ENCODE data around the gene PRKCI.

The PRKCI gene

DNA sequence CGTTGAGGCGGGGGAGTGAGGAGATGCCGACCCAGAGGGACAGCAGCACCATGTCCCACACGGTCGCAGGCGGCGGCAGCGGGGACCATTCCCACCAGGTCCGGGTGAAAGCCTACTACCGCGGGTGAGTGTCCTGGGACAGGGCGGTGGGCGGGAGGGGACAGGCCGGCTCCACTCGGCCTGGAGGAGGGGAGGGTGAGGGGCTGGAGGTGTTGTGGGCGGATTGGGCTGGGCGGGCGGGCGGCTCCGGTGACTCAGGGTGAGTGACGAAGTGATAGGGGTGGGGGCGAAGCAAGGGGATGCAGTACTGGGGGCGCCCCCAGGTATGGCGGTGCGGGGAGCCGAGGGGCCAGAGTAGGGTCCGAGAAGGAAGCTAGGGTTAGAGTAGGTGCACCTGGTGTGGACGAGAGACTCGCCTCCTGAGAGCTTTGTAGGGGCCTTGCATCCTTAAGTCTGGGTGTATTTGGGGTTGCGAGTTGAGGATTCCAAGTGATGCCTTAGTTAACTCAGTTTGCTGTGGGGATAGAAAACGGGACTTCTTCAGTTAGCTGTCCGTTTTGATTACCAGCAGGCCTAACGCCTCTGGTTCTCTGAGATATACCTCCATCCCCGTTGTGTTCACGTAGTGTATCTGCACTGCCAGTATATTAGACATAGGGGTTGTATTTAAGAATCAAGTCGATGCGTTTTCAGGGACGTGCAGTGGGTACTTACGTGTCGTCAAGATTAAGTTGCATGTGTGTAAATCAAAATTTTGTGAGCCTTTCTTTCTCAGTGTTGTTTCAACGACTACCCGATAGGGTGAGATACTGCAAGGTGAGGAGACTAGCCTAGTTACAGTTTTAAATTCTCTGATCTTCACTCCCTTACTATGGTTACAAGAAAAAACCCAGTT lies 670 bp downstream of the PRKCI start:
- Histone ChIP-seq H3K4me1 (ENCODE audit: control insufficient read depth in 2 of 2, insufficient read depth in 2 of 2, low read length in 2 of 2) (peaks cover 0 to 13% of the 10 kb centered on the region in 2 donors), H3K27me3 (ENCODE audit: control insufficient read depth in 2 of 2, insufficient read depth in 2 of 2, low read length in 2 of 2) (no peaks in the 10 kb centered on the region)

DNA sequence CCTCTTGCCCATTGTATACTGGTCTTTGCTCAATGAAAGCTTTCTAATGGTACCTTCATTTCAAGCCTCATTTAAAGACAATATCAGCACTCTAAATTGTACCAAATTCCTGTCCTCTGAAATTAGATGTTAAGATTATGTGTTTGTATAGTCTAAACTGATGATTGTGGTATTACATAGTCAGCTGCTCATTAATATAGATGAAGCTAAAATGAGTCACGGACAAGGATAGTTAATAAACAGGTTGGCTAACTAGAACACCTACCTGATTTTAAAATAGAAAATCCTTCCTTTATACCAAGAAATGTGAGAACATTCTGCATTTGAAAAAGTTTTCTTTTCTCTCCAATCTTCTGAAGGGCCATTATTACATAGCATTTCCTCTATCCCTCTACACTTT lies 2.9 kb downstream of the PRKCI start:
- Histone ChIP-seq H3K4me3 (ENCODE audit: low read length in 2 of 2) (no peak overlapping the region), H3K4me1 (ENCODE audit: control insufficient read depth in 2 of 2, insufficient read depth in 2 of 2, low read length in 2 of 2) (peaks cover 0 to 13% of the 10 kb centered on the region in 2 donors), H3K27ac (ENCODE audit: low read depth in 2 of 2, low read length in 2 of 2) (no peak overlapping the region), H3K9me3 (ENCODE audit: control insufficient read depth in 2 of 2, low read length in 2 of 2) (no peaks in the 10 kb centered on the region), H3K27me3 (ENCODE audit: control insufficient read depth in 2 of 2, insufficient read depth in 2 of 2, low read length in 2 of 2) (no peaks in the 10 kb centered on the region), H3K36me3 (ENCODE audit: control insufficient read depth in 2 of 2, insufficient read depth in 2 of 2, low read length in 2 of 2) (no peaks in the 10 kb centered on the region), H3K9ac (ENCODE audit: low read depth in 1 of 2, low read length in 2 of 2) (no peak overlapping the region)

More for the DNA sequence above, 670 bp downstream of the PRKCI start:
- H3K9me3 ChIP-seq (ENCODE audit: control insufficient read depth in 2 of 2, low read length in 2 of 2) = no peaks in the 10 kb centered on the region
- no peaks in the 10 kb centered on the region for H3K36me3 ChIP-seq (ENCODE audit: control insufficient read depth in 2 of 2, insufficient read depth in 2 of 2, low read length in 2 of 2)
- peak overlapping the region; percentile 68 to 74 for H3K9ac ChIP-seq (ENCODE audit: low read depth in 1 of 2, low read length in 2 of 2)
- peak overlapping the region; percentile 87 to 88 for H3K27ac ChIP-seq (ENCODE audit: low read depth in 2 of 2, low read length in 2 of 2)
- H3K4me3 ChIP-seq (ENCODE audit: low read length in 2 of 2) = peak overlapping the region; percentile 77 to 91

DNA sequence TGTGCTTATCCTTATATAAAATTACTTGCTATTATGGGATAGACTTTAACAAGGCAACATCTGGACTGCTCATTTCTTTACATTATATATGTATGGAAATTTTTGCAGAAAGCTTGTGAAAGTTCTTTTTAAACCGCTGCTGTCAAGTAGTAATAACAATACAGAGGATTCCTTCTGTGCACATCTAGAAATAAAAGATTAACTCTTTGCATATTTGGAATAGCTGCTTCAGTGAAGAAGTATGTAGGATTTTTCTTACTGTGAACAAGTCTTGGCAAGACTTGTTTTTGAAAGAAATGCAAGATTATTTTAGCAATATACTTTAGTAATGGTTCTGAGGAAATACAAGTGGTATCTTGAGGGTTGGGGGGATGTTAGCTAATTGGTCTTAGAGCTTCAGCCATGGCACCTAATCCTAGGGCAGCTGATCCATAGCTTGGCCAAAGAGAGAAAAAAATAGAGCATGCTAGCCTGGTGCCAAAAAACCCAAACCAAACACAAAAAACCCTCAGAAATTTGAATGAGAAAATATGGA lies 4.3 kb downstream of the PRKCI start:
- Histone ChIP-seq H3K9ac (ENCODE audit: low read depth in 1 of 2, low read length in 2 of 2) (no peak overlapping the region), H3K36me3 (ENCODE audit: control insufficient read depth in 2 of 2, insufficient read depth in 2 of 2, low read length in 2 of 2) (no peaks in the 10 kb centered on the region), H3K9me3 (ENCODE audit: control insufficient read depth in 2 of 2, low read length in 2 of 2) (no peaks in the 10 kb centered on the region), H3K4me3 (ENCODE audit: low read length in 2 of 2) (no peak overlapping the region), H3K4me1 (ENCODE audit: control insufficient read depth in 2 of 2, insufficient read depth in 2 of 2, low read length in 2 of 2) (peaks cover 0 to 13% of the 10 kb centered on the region in 2 donors), H3K27me3 (ENCODE audit: control insufficient read depth in 2 of 2, insufficient read depth in 2 of 2, low read length in 2 of 2) (no peaks in the 10 kb centered on the region), H3K27ac (ENCODE audit: low read depth in 2 of 2, low read length in 2 of 2) (no peak overlapping the region)

DNA sequence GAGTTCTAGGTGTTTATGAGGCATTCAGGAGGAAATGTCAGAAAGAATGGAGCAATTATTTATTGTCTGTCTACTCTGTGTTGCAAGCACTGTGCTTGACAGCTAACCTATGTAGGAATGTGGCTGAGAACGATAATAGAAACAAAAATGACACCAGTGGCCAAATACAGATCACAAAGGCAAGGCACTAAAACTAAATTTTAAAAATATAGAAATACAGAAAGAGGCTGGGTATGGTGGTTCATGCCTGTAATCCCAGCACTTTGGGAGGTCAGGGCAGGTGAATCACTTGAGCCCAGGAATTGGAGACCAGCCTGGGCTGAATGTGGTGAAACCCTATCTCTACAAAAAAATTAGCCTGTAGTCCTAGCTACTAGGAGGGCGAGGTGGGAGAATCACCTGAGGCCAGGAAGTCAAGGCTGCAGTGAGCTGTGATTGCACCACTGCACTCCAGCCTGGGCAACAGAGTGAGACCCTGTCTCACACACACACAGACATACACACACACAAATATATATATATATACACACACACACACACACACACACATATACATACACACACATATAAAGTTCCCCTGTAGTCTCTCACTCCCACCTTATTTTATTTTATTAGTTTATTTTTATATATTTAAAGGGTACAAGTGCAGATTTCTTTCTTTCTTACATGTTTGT lies 6.0 kb downstream of the PRKCI start:
- no peaks in the 10 kb centered on the region for H3K36me3 ChIP-seq (ENCODE audit: control insufficient read depth in 2 of 2, insufficient read depth in 2 of 2, low read length in 2 of 2)
- no peaks in the 10 kb centered on the region for H3K9me3 ChIP-seq (ENCODE audit: control insufficient read depth in 2 of 2, low read length in 2 of 2)
- no peak overlapping the region for H3K4me3 ChIP-seq (ENCODE audit: low read length in 2 of 2)

DNA sequence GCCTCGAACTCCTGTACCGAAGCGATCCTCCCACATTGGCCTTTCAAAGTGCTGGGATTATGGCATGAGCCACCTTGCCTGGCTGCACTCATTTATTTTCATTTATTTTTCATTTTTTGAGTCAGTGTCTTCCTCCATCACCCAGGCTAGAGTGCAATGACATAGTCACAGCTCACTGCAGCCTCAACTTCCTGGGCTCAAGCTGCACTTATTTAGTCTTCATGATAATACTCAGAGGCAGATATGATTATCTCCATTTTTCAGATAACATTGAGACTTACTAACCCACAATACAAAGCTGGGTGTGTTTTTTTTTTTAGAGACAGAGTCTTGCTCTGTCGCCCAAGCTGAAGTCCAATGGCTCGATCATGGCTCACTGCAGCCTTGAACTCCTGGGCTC lies 10.0 kb downstream of the PRKCI start:
- Histone ChIP-seq H3K4me1 (ENCODE audit: control insufficient read depth in 2 of 2, insufficient read depth in 2 of 2, low read length in 2 of 2) (peaks cover 0 to 2% of the 10 kb centered on the region in 2 donors), H3K27ac (ENCODE audit: low read depth in 2 of 2, low read length in 2 of 2) (no peak overlapping the region), H3K9ac (ENCODE audit: low read depth in 1 of 2, low read length in 2 of 2) (no peak overlapping the region), H3K9me3 (ENCODE audit: control insufficient read depth in 2 of 2, low read length in 2 of 2) (no peaks in the 10 kb centered on the region), H3K27me3 (ENCODE audit: control insufficient read depth in 2 of 2, insufficient read depth in 2 of 2, low read length in 2 of 2) (no peaks in the 10 kb centered on the region), H3K36me3 (ENCODE audit: control insufficient read depth in 2 of 2, insufficient read depth in 2 of 2, low read length in 2 of 2) (peaks cover 6 to 7% of the 10 kb centered on the region in 2 donors), H3K4me3 (ENCODE audit: low read length in 2 of 2) (no peak overlapping the region)

More for the DNA sequence above, 6.0 kb downstream of the PRKCI start:
- H3K27ac ChIP-seq (ENCODE audit: low read depth in 2 of 2, low read length in 2 of 2) = no peak overlapping the region
- no peak overlapping the region for H3K9ac ChIP-seq (ENCODE audit: low read depth in 1 of 2, low read length in 2 of 2)
- H3K27me3 ChIP-seq (ENCODE audit: control insufficient read depth in 2 of 2, insufficient read depth in 2 of 2, low read length in 2 of 2) = no peaks in the 10 kb centered on the region
- peaks cover 0 to 6% of the 10 kb centered on the region in 2 donors for H3K4me1 ChIP-seq (ENCODE audit: control insufficient read depth in 2 of 2, insufficient read depth in 2 of 2, low read length in 2 of 2)

DNA sequence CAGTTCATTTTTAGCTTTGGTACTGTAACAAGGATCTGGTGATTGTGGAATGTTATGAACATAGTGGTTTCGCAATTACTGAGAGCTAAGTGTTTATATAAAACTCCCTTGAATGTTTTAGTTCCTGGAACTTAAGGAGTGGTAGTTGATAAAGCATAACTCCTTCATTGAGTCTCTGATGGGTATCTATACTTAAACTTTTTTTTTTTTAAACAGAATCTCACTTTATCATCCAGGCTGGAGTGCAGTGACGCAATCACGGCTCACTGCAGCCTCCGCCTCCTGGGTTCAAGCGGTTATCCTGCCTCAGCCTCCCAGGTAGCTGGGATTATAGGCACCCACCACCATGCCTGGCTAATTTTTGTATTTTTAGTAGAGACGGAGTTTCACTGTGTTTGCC lies 11.3 kb downstream of the PRKCI start:
- Histone ChIP-seq H3K4me1 (ENCODE audit: control insufficient read depth in 2 of 2, insufficient read depth in 2 of 2, low read length in 2 of 2) (peaks cover 0 to 2% of the 10 kb centered on the region in 2 donors), H3K27me3 (ENCODE audit: control insufficient read depth in 2 of 2, insufficient read depth in 2 of 2, low read length in 2 of 2) (no peaks in the 10 kb centered on the region), H3K36me3 (ENCODE audit: control insufficient read depth in 2 of 2, insufficient read depth in 2 of 2, low read length in 2 of 2) (peaks cover 7% of the 10 kb centered on the region in 2 donors), H3K4me3 (ENCODE audit: low read length in 2 of 2) (no peak overlapping the region), H3K27ac (ENCODE audit: low read depth in 2 of 2, low read length in 2 of 2) (peak overlapping the region in 1 of 2 donors; percentile 47), H3K9me3 (ENCODE audit: control insufficient read depth in 2 of 2, low read length in 2 of 2) (no peaks in the 10 kb centered on the region), H3K9ac (ENCODE audit: low read depth in 1 of 2, low read length in 2 of 2) (no peak overlapping the region)

DNA sequence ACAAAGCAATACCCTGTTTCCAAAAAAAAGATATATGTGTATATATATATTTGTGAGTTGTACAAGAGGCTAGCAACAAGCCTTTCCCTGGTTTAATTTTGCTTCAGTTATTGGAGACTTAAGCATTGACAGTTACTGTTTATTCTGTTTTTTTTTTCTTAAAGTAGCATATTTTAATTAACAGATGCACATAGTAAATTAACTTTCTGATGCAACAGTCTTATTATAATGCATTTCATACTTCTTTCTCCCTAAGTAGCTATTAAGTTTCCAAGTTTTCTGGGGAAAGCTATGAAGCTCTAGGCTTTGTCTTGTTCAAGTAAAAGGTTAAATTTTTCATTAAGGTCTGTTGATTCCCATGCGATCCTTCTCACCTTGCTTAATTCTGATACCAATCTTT lies 17.9 kb downstream of the PRKCI start:
- Histone ChIP-seq H3K27ac (ENCODE audit: low read depth in 2 of 2, low read length in 2 of 2) (no peak overlapping the region), H3K36me3 (ENCODE audit: control insufficient read depth in 2 of 2, insufficient read depth in 2 of 2, low read length in 2 of 2) (peaks cover 7 to 11% of the 10 kb centered on the region in 2 donors)

DNA sequence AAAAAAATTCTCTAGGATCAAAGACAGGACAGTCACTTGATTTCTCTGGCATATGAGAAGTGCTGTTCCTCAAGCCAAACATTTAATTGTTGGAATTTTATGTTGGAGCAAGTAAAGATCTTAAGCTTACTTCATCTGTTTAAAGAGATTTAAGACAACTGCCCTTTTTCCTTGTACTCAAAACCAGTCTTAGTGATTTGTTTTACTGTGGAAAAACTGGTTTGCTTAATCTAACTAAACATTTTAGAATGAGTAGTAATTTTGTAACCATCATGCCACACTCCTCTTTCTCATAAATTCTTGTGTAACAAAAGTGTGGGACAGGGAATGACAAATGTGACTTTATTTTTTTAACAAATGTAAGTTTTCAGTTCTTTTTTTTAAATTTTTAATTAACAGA lies 18.4 kb downstream of the PRKCI start:
- Histone ChIP-seq H3K4me3 (ENCODE audit: low read length in 2 of 2) (no peak overlapping the region), H3K4me1 (ENCODE audit: control insufficient read depth in 2 of 2, insufficient read depth in 2 of 2, low read length in 2 of 2) (no peaks in the 10 kb centered on the region), H3K9me3 (ENCODE audit: control insufficient read depth in 2 of 2, low read length in 2 of 2) (no peaks in the 10 kb centered on the region), H3K27ac (ENCODE audit: low read depth in 2 of 2, low read length in 2 of 2) (no peak overlapping the region), H3K36me3 (ENCODE audit: control insufficient read depth in 2 of 2, insufficient read depth in 2 of 2, low read length in 2 of 2) (peaks cover 7 to 11% of the 10 kb centered on the region in 2 donors), H3K27me3 (ENCODE audit: control insufficient read depth in 2 of 2, insufficient read depth in 2 of 2, low read length in 2 of 2) (no peaks in the 10 kb centered on the region), H3K9ac (ENCODE audit: low read depth in 1 of 2, low read length in 2 of 2) (no peak overlapping the region)

More for the DNA sequence above, 17.9 kb downstream of the PRKCI start:
- Histone ChIP-seq H3K4me1 (ENCODE audit: control insufficient read depth in 2 of 2, insufficient read depth in 2 of 2, low read length in 2 of 2) (no peaks in the 10 kb centered on the region), H3K9ac (ENCODE audit: low read depth in 1 of 2, low read length in 2 of 2) (no peak overlapping the region), H3K4me3 (ENCODE audit: low read length in 2 of 2) (no peak overlapping the region), H3K9me3 (ENCODE audit: control insufficient read depth in 2 of 2, low read length in 2 of 2) (no peaks in the 10 kb centered on the region), H3K27me3 (ENCODE audit: control insufficient read depth in 2 of 2, insufficient read depth in 2 of 2, low read length in 2 of 2) (no peaks in the 10 kb centered on the region)

DNA sequence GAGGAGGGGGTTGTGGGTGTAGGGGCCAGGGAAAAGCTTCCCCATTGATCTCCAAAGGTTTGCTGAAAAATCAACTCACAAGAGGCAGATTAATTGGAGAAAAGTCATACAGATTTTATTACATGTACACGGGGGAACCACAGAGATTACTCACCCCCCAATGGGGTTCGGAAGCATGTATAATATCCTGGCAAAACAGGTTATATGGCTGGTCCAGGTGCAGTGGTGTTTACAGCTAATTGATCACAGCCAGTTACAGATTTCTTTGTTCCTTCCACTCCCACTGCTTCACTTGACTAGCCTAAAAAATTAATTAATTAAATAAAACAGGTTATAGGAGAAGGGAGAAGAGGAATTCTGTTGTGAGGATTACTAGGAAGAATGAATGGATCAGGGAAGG lies 22.4 kb downstream of the PRKCI start:
- Histone ChIP-seq H3K36me3 (ENCODE audit: control insufficient read depth in 2 of 2, insufficient read depth in 2 of 2, low read length in 2 of 2) (peaks cover 0 to 4% of the 10 kb centered on the region in 2 donors), H3K4me3 (ENCODE audit: low read length in 2 of 2) (no peak overlapping the region), H3K4me1 (ENCODE audit: control insufficient read depth in 2 of 2, insufficient read depth in 2 of 2, low read length in 2 of 2) (no peaks in the 10 kb centered on the region), H3K9ac (ENCODE audit: low read depth in 1 of 2, low read length in 2 of 2) (no peak overlapping the region), H3K9me3 (ENCODE audit: control insufficient read depth in 2 of 2, low read length in 2 of 2) (no peaks in the 10 kb centered on the region), H3K27ac (ENCODE audit: low read depth in 2 of 2, low read length in 2 of 2) (no peak overlapping the region), H3K27me3 (ENCODE audit: control insufficient read depth in 2 of 2, insufficient read depth in 2 of 2, low read length in 2 of 2) (no peaks in the 10 kb centered on the region)

DNA sequence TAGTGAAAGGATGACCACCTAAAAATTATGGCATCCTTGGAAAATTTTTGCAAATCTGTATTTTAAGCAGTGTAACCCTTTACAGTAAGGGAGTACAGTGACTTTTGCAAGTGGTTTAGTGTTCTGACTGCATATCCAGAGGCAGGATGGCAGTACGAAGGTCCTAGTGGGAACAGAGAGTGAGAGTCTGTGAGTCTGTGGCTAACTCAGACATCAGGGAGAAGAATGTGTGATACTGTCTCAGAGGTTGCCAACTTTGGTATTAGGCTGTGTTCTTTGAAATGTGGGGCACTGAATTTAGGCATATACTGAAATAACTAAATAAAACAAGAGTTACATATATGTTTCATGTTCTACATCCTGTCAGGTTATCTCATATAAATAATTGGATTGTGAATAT lies 25.7 kb downstream of the PRKCI start:
- Histone ChIP-seq H3K27ac (ENCODE audit: low read depth in 2 of 2, low read length in 2 of 2) (no peak overlapping the region), H3K36me3 (ENCODE audit: control insufficient read depth in 2 of 2, insufficient read depth in 2 of 2, low read length in 2 of 2) (peaks cover 0 to 4% of the 10 kb centered on the region in 2 donors), H3K9ac (ENCODE audit: low read depth in 1 of 2, low read length in 2 of 2) (no peak overlapping the region), H3K4me1 (ENCODE audit: control insufficient read depth in 2 of 2, insufficient read depth in 2 of 2, low read length in 2 of 2) (no peaks in the 10 kb centered on the region), H3K4me3 (ENCODE audit: low read length in 2 of 2) (no peak overlapping the region), H3K9me3 (ENCODE audit: control insufficient read depth in 2 of 2, low read length in 2 of 2) (no peaks in the 10 kb centered on the region), H3K27me3 (ENCODE audit: control insufficient read depth in 2 of 2, insufficient read depth in 2 of 2, low read length in 2 of 2) (no peaks in the 10 kb centered on the region)

Measured in mucosa of rectum (tissue), 2 donors.